Transverse colon (tissue), 4 donors: ENCODE data around the gene RTF1. TPM values are rescaled to one million over a fixed set of nuclear protein-coding genes. Genes with fewer than 3 reads are reported as not detected.

Experiments
- DNase-seq: peaks from one replicate; pipeline ENCODE4 v3.0.0-alpha.2; 2019
- H3K27ac ChIP-seq, 4 donors: fragments of 200-600 bp; sonication (generic); 2 replicates each; pipeline ENCODE4 v1.5.1; 2016 to 2018; ENCODE audit warnings: inconsistent platforms in 4 of 4
- H3K27me3 ChIP-seq: fragments of 200-600 bp; sonication (generic); 2 replicates; pipeline ENCODE4 v1.5.1; 2017; ENCODE audit warnings: inconsistent platforms
- H3K36me3 ChIP-seq, 4 donors: fragments of 200-600 bp; sonication (generic); 2 replicates each; pipeline ENCODE4 v1.5.1; 2017 to 2019; ENCODE audit warnings: inconsistent platforms in 4 of 4
- H3K4me1 ChIP-seq, 4 donors: fragments of 200-600 bp; sonication (generic); 2 replicates each; pipeline ENCODE4 v1.5.1; 2017 to 2020; ENCODE audit warnings: inconsistent platforms in 4 of 4
- H3K4me3 ChIP-seq, 4 donors: fragments of 200-600 bp; sonication (generic); 1 replicate in 1 of 4; 2 replicates in 3 of 4; pipeline versions ENCODE4 v1.5.1 to v1.6.1; 2017 to 2019; ENCODE audit warnings: inconsistent platforms in 4 of 4
- H3K9me3 ChIP-seq, 2 donors: fragments of 200-600 bp; sonication (generic); 2 replicates each; pipeline ENCODE4 v1.5.1; 2017 to 2019; ENCODE audit warnings: inconsistent platforms in 2 of 2
- EP300 ChIP-seq: sonication (generic); formaldehyde crosslinking; IDR thresholded peaks from one replicate; pipeline ENCODE4 v1.6.1; 2017; ENCODE audit warnings: antibody characterized with exemption, low read depth
- POLR2A ChIP-seq: fragments of 450-650 bp; IDR thresholded peaks from one replicate; pipeline ENCODE4 v1.6.1; 2016; ENCODE audit warnings: antibody characterized with exemption, mild to moderate bottlenecking, moderate library complexity
- POLR2AphosphoS5 ChIP-seq, 3 donors: sonication (generic); formaldehyde crosslinking; IDR thresholded peaks; one replicate each; pipeline ENCODE4 v1.6.1; 2016; ENCODE audit warnings: antibody characterized with exemption in 3 of 3
- WGBS, 2 donors: methylation state at CpG; one replicate each; pipeline ENCODE4 v1.1.5; 2018; ENCODE audit warnings: low coverage in 1 of 2; 5-methylcytosine and 5-hydroxymethylcytosine counted together
- in situ Hi-C, 4 donors: fragments of 200-750 bp; cut with MboI; loops; one replicate each; pipeline versions ENCODE4 v1.15.0 to v1.15.1; 2017; ENCODE audit warnings: low sequenced_read_pairs in 3 of 4, low pct_ligation_motif_present in 1 of 4, low pct_unique_long_range_greater_than_20kb in 1 of 4
- intact Hi-C: fragments of 100-400 bp; cut with DNase I; formaldehyde crosslinking; loops from one replicate; pipeline ENCODE4 v1.15.1; 2023; ENCODE audit warnings: low total_unique reads
- total RNA-seq, 4 donors: library from RNA; depleted of rRNA; stranded (reverse); fragments of >200 nt; gene quantifications; one replicate each; pipeline ENCODE4 v1.1.0, GENCODE V29; 2016
- TF ChIP-seq, protein P1 (sequence below), 5 experiments: fragments of 200-600 bp in 3 of 5; fragments of 450-650 bp in 2 of 5; sonication (generic) in 3 of 5; IDR thresholded peaks; 1 replicate in 2 of 5; 2 replicates in 3 of 5; pipeline ENCODE4 v1.5.1; 2016 to 2017; ENCODE audit warnings: antibody characterized with exemption in 5 of 5, inconsistent platforms in 3 of 5, mild to moderate bottlenecking in 2 of 5, moderate library complexity in 1 of 5

RTF1 gene
- total RNA-seq, 4 donors from 2014 or later: 10.7 to 23.2 (median 17.6) TPM

DNA sequence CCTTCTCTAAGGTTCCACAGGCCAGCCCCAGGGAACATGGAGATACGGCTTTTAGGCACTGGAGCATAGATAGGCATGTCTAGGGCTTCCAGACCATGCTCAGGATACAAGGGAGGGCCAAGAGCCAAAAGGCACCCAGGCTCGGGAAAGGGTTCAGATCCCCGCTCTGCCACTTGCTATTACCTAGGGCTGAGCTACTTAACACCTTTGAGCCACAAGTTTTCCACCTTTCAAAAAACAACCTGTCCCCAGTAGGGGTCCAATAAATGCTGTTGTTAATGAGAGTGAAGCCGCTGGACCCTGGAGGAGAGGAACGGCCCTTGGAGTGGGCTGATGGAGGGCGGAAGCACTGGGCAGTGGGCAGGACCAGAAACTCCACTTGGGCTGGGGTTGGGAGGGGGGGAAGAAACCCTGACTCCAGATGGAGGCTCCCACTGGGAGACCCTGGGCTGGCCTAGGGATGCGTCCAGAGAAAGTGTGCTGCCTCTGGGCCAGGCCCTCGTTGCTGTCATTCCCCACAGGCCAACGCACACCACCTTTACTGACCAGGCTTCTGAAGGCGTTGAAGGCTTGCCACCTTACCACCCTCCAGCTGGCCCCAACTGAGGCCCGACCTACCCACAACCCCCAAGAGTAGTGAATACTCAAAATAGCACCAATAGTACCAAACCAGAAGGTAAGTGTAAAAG is 68.2 kb downstream of the RTF1 start:
- no peak for TF ChIP-seq POLR2A
- TF ChIP-seq, protein P1, sequence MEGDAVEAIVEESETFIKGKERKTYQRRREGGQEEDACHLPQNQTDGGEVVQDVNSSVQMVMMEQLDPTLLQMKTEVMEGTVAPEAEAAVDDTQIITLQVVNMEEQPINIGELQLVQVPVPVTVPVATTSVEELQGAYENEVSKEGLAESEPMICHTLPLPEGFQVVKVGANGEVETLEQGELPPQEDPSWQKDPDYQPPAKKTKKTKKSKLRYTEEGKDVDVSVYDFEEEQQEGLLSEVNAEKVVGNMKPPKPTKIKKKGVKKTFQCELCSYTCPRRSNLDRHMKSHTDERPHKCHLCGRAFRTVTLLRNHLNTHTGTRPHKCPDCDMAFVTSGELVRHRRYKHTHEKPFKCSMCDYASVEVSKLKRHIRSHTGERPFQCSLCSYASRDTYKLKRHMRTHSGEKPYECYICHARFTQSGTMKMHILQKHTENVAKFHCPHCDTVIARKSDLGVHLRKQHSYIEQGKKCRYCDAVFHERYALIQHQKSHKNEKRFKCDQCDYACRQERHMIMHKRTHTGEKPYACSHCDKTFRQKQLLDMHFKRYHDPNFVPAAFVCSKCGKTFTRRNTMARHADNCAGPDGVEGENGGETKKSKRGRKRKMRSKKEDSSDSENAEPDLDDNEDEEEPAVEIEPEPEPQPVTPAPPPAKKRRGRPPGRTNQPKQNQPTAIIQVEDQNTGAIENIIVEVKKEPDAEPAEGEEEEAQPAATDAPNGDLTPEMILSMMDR (IDR thresholded peaks at IDR 0.05): no peak
- intact Hi-C loops (no loop called here), in situ Hi-C loops (no loop called here)
- no peaks in the 10 kb centered on the region for H3K9me3 ChIP-seq
- peaks cover 0 to 10% (median 4%) of the 10 kb centered on the region in 4 donors for H3K36me3 ChIP-seq
- WGBS, 2 donors: 45 to 81% methylated on average over 2 to 11 of the region's 11 CpGs
- H3K4me1 ChIP-seq: peaks cover 0 to 33% (median 19%) of the 10 kb centered on the region in 4 donors
- no peak for DNase-seq
- no peaks in the 10 kb centered on the region for H3K27me3 ChIP-seq
- H3K27ac ChIP-seq: no peak overlapping the region
- no peak overlapping the region for H3K4me3 ChIP-seq

GRCh38 chr15:41486286-41486685 is 69.4 kb downstream of the RTF1 start:
- Histone ChIP-seq H3K36me3 (peaks cover 0 to 3% (median 0%) of the 10 kb centered on the region in 4 donors), H3K27ac (no peak overlapping the region), H3K27me3 (no peaks in the 10 kb centered on the region), H3K4me1 (peaks cover 0 to 24% (median 16%) of the 10 kb centered on the region in 4 donors), H3K4me3 (no peak overlapping the region), H3K9me3 (no peaks in the 10 kb centered on the region)
- intact Hi-C loops (no loop called here), in situ Hi-C loops (no loop called here)
- WGBS, 2 donors: 95% methylated on average over 43 of the region's 43 CpGs; no CpG with 5 or more reads in 1 of the 2 donors
- TF ChIP-seq, protein P1 (IDR thresholded peaks at IDR 0.05): no peak
- no peak for TF ChIP-seq POLR2AphosphoS5 (IDR thresholded peaks at IDR 0.05)
- no peak for TF ChIP-seq EP300
- TF ChIP-seq POLR2A: no peak
- no peak for DNase-seq

- in situ Hi-C loops: no loop called here
- Histone ChIP-seq H3K4me3 (no peak overlapping the region), H3K27ac (peak overlapping the region in 1 of 4 donors; percentile 16), H3K4me1 (peaks cover 2 to 20% (median 15%) of the 10 kb centered on the region in 4 donors), H3K27me3 (no peaks in the 10 kb centered on the region), H3K36me3 (no peaks in the 10 kb centered on the region), H3K9me3 (no peaks in the 10 kb centered on the region)
- 74 to 77% methylated on average over 5 to 9 of the region's 9 CpGs for WGBS, 2 donors
- DNase-seq: no peak
- intact Hi-C loops: no loop called here
- TF ChIP-seq, protein P1 (IDR thresholded peaks at IDR 0.05): no peak
- TF ChIP-seq EP300 (no peak), POLR2A (no peak), POLR2AphosphoS5 (IDR thresholded peaks at IDR 0.05) (no peak)
Measured at GRCh38 chr15:41487381-41487780, 70.5 kb downstream of the RTF1 start.

DNA sequence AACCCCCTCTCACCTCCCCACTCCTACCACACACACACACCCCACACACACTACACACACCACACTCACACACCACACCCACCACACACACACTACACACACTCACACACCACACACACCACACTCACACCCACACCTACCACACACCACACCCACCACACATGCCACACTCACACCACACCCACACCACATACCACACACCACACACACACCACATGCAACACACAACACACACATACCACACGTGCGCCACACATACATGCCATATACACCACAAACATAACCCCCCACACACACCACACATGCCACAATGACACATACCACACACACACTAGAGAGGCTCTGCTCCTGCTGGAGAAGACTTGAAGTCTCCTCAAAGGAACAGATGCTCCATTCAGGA is 70.9 kb downstream of the RTF1 start:
- WGBS, 2 donors: 78 to 83% methylated on average over 2 of the region's 2 CpGs
- intact Hi-C loops: no loop called here
- DNase-seq: no peak

More for the DNA sequence above, 70.9 kb downstream of the RTF1 start:
- in situ Hi-C loops: no loop called here
- no peaks in the 10 kb centered on the region for H3K27me3 ChIP-seq
- H3K4me1 ChIP-seq: peaks cover 6 to 20% (median 16%) of the 10 kb centered on the region in 4 donors
- H3K9me3 ChIP-seq: no peaks in the 10 kb centered on the region
- no peak overlapping the region for H3K4me3 ChIP-seq
- H3K36me3 ChIP-seq: no peaks in the 10 kb centered on the region
- TF ChIP-seq, protein P1 (IDR thresholded peaks at IDR 0.05): no peak
- TF ChIP-seq POLR2A: no peak
- no peak for TF ChIP-seq EP300
- TF ChIP-seq POLR2AphosphoS5 (IDR thresholded peaks at IDR 0.05): no peak
- H3K27ac ChIP-seq: no peak overlapping the region
